ENCODE measurements around the gene CCDC88C. TPM values are rescaled to one million over a fixed set of nuclear protein-coding genes. Genes with fewer than 3 reads are reported as not detected.

Gene CCDC88C
- total and polyA plus RNA-seq, 4 donors = 16.5 to 66.0 (median 32.1) TPM

DNA sequence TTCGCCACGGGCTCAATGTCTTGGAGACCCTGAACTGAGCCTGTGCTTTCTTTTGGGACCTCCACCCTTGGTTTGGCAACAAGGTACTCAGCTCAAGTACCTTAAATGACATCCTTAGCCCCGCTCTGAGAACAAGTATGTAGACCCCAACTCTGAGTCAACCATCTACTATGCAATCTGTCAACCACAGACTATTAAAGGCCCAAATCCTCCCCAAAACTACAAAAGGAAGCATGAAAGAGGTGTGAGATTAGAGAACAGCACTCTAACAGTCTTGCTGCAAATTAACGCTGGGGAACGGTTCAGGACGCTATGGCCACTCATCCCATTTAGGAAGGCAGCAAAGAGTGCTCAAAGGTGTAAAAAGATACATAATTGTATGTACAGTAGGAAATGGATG, 52.1 kb downstream of the CCDC88C start:
- no peaks in the 10 kb centered on the region for H3K27me3 ChIP-seq (ENCODE audit: control insufficient read depth in 3 of 3, insufficient read depth in 3 of 3, low read length in 2 of 3)
- ATAC-seq (ENCODE audit: insufficient read depth, low FRiP score) (no peak), DNase-seq (no peak)
- H3K4me3 ChIP-seq = no peak overlapping the region
- H3K9ac ChIP-seq (ENCODE audit: insufficient read depth in 1 of 2, low read length in 2 of 2) = no peak overlapping the region
- H3K27ac ChIP-seq (ENCODE audit: low read depth in 1 of 2, low read length in 1 of 2) = no peak overlapping the region
- WGBS, 2 donors = 70 to 74% methylated on average over 6 of the region's 6 CpGs
- TF ChIP-seq, protein P1, sequence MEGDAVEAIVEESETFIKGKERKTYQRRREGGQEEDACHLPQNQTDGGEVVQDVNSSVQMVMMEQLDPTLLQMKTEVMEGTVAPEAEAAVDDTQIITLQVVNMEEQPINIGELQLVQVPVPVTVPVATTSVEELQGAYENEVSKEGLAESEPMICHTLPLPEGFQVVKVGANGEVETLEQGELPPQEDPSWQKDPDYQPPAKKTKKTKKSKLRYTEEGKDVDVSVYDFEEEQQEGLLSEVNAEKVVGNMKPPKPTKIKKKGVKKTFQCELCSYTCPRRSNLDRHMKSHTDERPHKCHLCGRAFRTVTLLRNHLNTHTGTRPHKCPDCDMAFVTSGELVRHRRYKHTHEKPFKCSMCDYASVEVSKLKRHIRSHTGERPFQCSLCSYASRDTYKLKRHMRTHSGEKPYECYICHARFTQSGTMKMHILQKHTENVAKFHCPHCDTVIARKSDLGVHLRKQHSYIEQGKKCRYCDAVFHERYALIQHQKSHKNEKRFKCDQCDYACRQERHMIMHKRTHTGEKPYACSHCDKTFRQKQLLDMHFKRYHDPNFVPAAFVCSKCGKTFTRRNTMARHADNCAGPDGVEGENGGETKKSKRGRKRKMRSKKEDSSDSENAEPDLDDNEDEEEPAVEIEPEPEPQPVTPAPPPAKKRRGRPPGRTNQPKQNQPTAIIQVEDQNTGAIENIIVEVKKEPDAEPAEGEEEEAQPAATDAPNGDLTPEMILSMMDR (IDR thresholded peaks at IDR 0.05; ENCODE audit: control extremely low read depth, extremely low read depth) = no peak
- no peaks in the 10 kb centered on the region for H3K36me3 ChIP-seq (ENCODE audit: control insufficient read depth in 4 of 4, insufficient read depth in 4 of 4, low read length in 4 of 4)
- no peaks in the 10 kb centered on the region for H3K9me3 ChIP-seq (ENCODE audit: control insufficient read depth in 4 of 4, insufficient read depth in 3 of 4, low read length in 3 of 4)
- peaks cover 0 to 38% (median 26%) of the 10 kb centered on the region in 5 donors for H3K4me1 ChIP-seq (ENCODE audit: control insufficient read depth in 5 of 5, insufficient read depth in 5 of 5, low read length in 5 of 5)

DNA sequence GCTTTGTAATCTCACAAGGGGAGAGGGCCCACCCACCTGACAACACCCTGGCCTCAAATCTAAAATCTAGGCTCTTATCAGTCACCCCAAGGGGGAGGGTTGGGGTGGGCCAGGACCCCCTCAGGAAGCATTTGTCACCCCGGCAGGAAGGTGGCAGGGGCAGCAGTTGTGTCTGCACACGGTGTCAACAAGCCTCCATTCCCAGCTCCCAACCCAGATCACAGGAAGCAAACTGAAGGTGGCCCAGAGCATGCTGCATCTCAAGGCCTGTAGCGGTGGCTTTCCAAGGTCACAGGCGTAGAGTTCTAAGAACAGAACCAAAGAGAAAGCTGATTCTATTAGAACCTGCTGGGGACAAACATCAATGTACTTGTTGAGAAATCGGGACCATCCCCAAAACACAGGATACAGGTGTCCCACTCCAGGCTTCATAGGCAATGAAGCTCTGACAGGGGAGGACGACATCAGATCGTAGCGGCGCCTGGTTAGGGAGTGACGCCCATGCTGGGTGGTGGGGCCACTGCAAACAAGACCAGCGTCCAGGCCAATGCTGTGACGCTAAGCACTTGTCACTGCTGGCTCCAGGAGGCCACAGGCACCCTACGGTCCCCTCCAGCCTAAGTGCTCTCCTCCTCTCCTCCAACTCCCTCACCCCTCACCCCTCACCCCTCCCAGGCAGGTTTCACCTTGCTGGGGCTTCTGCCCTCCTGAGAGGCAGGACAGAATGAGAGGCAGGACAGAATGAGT, 52.9 kb downstream of the CCDC88C start:
- H3K9me3 ChIP-seq (ENCODE audit: control insufficient read depth in 4 of 4, insufficient read depth in 3 of 4, low read length in 3 of 4) = no peaks in the 10 kb centered on the region
- peak overlapping the region in 1 of 2 donors; percentile 65 for H3K27ac ChIP-seq (ENCODE audit: low read depth in 1 of 2, low read length in 1 of 2)
- peaks cover 0 to 34% (median 22%) of the 10 kb centered on the region in 5 donors for H3K4me1 ChIP-seq (ENCODE audit: control insufficient read depth in 5 of 5, insufficient read depth in 5 of 5, low read length in 5 of 5)
- 65 to 74% methylated on average over 13 of the region's 13 CpGs for WGBS, 2 donors
- no peaks in the 10 kb centered on the region for H3K27me3 ChIP-seq (ENCODE audit: control insufficient read depth in 3 of 3, insufficient read depth in 3 of 3, low read length in 2 of 3)
- no peak overlapping the region for H3K4me3 ChIP-seq
- TF ChIP-seq, protein P1 (IDR thresholded peaks at IDR 0.05; ENCODE audit: control extremely low read depth, extremely low read depth) = no peak
- H3K36me3 ChIP-seq (ENCODE audit: control insufficient read depth in 4 of 4, insufficient read depth in 4 of 4, low read length in 4 of 4) = no peaks in the 10 kb centered on the region
- DNase-seq = no peak
- no peak for ATAC-seq (ENCODE audit: insufficient read depth, low FRiP score)
- no peak overlapping the region for H3K9ac ChIP-seq (ENCODE audit: insufficient read depth in 1 of 2, low read length in 2 of 2)

DNA sequence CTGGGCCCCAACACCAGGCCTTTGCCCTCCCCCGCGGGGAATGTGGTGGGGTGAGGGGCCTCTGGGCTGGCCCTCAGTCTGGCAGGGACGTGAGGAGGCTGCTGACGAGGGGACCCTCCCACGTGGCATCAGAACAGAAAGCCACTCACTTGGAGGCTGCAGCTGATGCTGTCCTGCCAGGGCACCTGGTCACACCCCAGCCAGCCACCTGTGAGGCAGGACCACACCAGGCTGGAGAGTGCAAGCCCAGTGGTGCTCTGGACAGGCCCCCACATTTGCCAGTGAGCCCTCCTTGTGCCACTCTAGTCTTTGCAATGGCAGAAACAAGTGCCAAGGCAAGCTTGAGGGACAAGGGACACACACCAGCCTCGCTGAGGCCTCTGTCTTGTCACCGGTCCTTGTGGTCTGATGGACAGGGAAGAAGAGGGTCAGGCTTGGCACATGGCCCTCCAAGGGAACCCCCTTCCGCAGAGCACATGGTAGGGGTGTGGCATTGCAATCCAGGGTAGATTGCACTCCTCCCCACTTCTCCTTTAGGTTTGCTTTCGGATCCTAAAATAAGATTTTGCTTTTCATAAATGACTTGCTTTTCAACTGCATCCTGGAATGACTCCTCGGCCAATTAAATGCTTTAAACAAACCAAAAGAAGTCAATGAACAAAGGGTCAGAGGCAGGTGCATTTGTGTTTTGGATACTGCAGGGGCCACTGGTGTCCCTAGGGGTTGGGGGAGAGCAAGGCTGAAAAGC, 53.7 kb downstream of the CCDC88C start:
- DNase-seq = no peak

More for the DNA sequence above, 53.7 kb downstream of the CCDC88C start:
- no peaks in the 10 kb centered on the region for H3K9me3 ChIP-seq (ENCODE audit: control insufficient read depth in 4 of 4, insufficient read depth in 3 of 4, low read length in 3 of 4)
- no peaks in the 10 kb centered on the region for H3K36me3 ChIP-seq (ENCODE audit: control insufficient read depth in 4 of 4, insufficient read depth in 4 of 4, low read length in 4 of 4)
- H3K27me3 ChIP-seq (ENCODE audit: control insufficient read depth in 3 of 3, insufficient read depth in 3 of 3, low read length in 2 of 3) = no peaks in the 10 kb centered on the region
- no peak for ATAC-seq (ENCODE audit: insufficient read depth, low FRiP score)
- TF ChIP-seq, protein P1 (IDR thresholded peaks at IDR 0.05; ENCODE audit: control extremely low read depth, extremely low read depth) = no peak
- H3K4me1 ChIP-seq (ENCODE audit: control insufficient read depth in 5 of 5, insufficient read depth in 5 of 5, low read length in 5 of 5) = peaks cover 0 to 26% (median 19%) of the 10 kb centered on the region in 5 donors
- no peak overlapping the region for H3K9ac ChIP-seq (ENCODE audit: insufficient read depth in 1 of 2, low read length in 2 of 2)
- H3K27ac ChIP-seq (ENCODE audit: low read depth in 1 of 2, low read length in 1 of 2) = peak overlapping the region in 1 of 2 donors; percentile 71
- 46 to 62% methylated on average over 10 of the region's 10 CpGs for WGBS, 2 donors
- no peak overlapping the region for H3K4me3 ChIP-seq

Data from lung (tissue), 12 donors.